ENCODE results near the gene PHACTR1. TPM values are rescaled to one million over a fixed set of nuclear protein-coding genes. Genes with fewer than 3 reads are reported as not detected.

PHACTR1 gene
- total RNA-seq, 4 donors from 2014 or later = 2.0 to 8.3 (median 4.5) TPM

DNA sequence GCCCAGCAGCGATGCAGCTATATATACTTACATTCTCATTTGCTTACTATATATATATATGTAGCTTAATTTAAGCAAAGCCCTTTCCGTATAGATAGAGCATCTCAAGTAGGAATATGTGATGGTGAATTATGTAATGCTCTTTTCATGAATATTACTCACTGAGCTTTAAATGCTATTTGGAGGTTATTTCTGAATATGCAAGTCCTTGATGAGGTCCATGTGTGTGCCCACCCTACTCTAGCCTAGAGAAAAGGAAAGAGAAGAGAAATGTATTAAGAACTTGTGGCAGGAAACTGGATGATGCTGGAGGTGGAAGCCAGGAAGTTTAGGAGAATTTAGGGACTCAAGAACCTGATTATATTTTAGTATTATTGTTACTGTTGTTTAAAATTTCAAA is 63.2 kb downstream of the PHACTR1 start:
- intact Hi-C loops (cut with DNase I; ENCODE audit: low total_unique reads) = loop anchor here (5.0 kb wide), 1 partner anchor 98 kb away; no protein-coding TSS in a partner anchor
- Histone ChIP-seq H3K27ac (no peak overlapping the region), H3K36me3 (no peaks in the 10 kb centered on the region), H3K9me3 (no peaks in the 10 kb centered on the region), H3K27me3 (no peaks in the 10 kb centered on the region), H3K4me3 (no peak overlapping the region), H3K4me1 (no peaks in the 10 kb centered on the region)
- no peak for DNase-seq
- TF ChIP-seq POLR2A (IDR thresholded peaks at IDR 0.05) = no peak
- TF ChIP-seq, protein P1, sequence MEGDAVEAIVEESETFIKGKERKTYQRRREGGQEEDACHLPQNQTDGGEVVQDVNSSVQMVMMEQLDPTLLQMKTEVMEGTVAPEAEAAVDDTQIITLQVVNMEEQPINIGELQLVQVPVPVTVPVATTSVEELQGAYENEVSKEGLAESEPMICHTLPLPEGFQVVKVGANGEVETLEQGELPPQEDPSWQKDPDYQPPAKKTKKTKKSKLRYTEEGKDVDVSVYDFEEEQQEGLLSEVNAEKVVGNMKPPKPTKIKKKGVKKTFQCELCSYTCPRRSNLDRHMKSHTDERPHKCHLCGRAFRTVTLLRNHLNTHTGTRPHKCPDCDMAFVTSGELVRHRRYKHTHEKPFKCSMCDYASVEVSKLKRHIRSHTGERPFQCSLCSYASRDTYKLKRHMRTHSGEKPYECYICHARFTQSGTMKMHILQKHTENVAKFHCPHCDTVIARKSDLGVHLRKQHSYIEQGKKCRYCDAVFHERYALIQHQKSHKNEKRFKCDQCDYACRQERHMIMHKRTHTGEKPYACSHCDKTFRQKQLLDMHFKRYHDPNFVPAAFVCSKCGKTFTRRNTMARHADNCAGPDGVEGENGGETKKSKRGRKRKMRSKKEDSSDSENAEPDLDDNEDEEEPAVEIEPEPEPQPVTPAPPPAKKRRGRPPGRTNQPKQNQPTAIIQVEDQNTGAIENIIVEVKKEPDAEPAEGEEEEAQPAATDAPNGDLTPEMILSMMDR (IDR thresholded peaks at IDR 0.05) = no peak

DNA sequence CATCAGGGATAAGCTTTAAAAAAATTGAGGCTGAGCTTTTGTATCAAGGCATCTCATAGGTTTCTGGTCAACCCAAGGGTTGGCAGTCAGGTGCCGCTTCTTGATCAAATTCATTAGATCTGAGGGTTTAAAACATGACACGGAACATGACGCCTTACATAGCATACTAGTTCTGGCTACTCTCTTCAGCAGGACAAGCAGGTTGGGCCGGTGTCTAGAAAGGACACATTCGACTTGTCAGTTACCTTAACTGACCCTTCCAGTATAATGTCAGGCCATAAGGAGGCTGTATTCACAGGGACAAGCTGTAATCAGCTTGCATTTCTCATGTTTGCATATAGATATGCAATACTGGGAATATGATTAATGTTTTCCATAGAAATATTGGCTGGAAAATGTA is 65.6 kb downstream of the PHACTR1 start:
- intact Hi-C loops (cut with DNase I; ENCODE audit: low total_unique reads) = no loop called here
- H3K36me3 ChIP-seq = no peaks in the 10 kb centered on the region
- no peaks in the 10 kb centered on the region for H3K9me3 ChIP-seq
- no peak overlapping the region for H3K27ac ChIP-seq
- no peak overlapping the region for H3K4me3 ChIP-seq
- H3K4me1 ChIP-seq = no peaks in the 10 kb centered on the region
- no peak for DNase-seq
- TF ChIP-seq, protein P1 (IDR thresholded peaks at IDR 0.05) = no peak
- no peak for TF ChIP-seq POLR2A (IDR thresholded peaks at IDR 0.05)
- no peaks in the 10 kb centered on the region for H3K27me3 ChIP-seq

DNA sequence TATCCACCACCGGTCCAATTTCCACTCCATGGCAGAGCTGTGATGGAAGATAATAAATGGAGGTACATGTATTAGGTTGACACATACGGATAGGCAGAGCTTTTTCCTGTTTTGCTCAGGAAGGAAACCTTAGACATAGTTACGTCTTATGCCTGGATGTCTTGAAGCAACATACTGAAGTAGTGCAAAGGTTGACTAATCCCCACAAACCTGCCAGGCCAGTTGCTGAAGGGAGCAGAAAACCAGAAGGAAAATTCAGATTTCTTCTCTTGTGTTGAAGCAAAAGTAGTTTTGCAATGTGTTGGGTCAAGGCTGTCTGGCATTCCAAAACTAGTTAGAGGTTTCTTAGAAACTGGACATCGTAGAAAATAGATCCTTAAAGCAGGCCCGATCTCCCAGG is 68.7 kb downstream of the PHACTR1 start:
- H3K9me3 ChIP-seq = no peaks in the 10 kb centered on the region
- TF ChIP-seq, protein P1 (IDR thresholded peaks at IDR 0.05) = no peak
- no peak for TF ChIP-seq POLR2A (IDR thresholded peaks at IDR 0.05)
- intact Hi-C loops (cut with DNase I; ENCODE audit: low total_unique reads) = no loop called here
- H3K27ac ChIP-seq = no peak overlapping the region
- no peaks in the 10 kb centered on the region for H3K4me1 ChIP-seq
- no peaks in the 10 kb centered on the region for H3K36me3 ChIP-seq
- no peaks in the 10 kb centered on the region for H3K27me3 ChIP-seq
- no peak for DNase-seq
- no peak overlapping the region for H3K4me3 ChIP-seq

DNA sequence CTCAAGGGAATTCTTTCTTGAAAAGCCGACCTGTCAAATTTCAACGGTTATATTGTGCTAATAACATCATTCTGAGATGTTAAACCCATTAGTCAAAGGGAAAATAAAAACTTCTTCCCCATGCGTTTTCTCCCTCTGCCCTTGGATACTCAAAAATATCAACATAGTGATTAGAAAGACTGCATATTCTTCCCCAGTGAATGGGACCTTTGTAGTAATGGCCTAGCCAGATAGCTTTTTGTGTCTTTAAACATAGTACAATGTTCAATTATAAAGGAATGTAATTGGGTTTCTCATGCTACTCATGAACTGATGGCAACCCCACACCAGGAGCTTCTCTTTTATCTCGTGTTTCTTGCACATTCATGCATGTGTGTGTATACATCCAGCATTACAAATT is 69.4 kb downstream of the PHACTR1 start:
- Histone ChIP-seq H3K9me3 (no peaks in the 10 kb centered on the region), H3K27me3 (no peaks in the 10 kb centered on the region), H3K27ac (no peak overlapping the region), H3K4me1 (no peaks in the 10 kb centered on the region), H3K4me3 (no peak overlapping the region), H3K36me3 (no peaks in the 10 kb centered on the region)
- intact Hi-C loops (cut with DNase I; ENCODE audit: low total_unique reads) = no loop called here
- TF ChIP-seq POLR2A (IDR thresholded peaks at IDR 0.05) = no peak
- TF ChIP-seq, protein P1 (IDR thresholded peaks at IDR 0.05) = no peak
- no peak for DNase-seq

DNA sequence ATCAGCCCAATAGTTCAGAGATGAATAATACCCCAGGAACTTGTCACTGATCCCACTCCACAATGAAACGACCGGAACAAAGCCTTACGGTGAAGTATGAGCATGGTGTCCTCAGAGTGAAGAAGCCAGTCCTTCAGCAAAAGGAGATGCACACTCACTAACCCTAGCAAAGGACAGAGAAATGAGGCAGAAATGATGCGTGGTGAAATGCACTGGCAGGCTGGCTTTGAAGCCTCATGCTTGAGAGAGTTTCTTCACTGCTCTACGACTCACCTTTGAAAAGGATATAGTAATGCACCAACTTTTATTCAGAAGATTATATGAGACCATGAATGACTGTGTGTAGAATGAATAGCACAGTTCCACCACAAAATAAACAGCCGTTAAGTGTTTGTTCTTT is 74.8 kb downstream of the PHACTR1 start:
- no peaks in the 10 kb centered on the region for H3K27me3 ChIP-seq
- TF ChIP-seq, protein P1 (IDR thresholded peaks at IDR 0.05) = no peak
- no peak for TF ChIP-seq POLR2A (IDR thresholded peaks at IDR 0.05)
- no peak for DNase-seq
- H3K9me3 ChIP-seq = no peaks in the 10 kb centered on the region
- H3K4me1 ChIP-seq = no peaks in the 10 kb centered on the region
- H3K4me3 ChIP-seq = no peak overlapping the region
- intact Hi-C loops (cut with DNase I; ENCODE audit: low total_unique reads) = no loop called here
- H3K27ac ChIP-seq = no peak overlapping the region
- H3K36me3 ChIP-seq = no peaks in the 10 kb centered on the region
